Dermis blood vessel endothelial cell (primary cell): Measurements from ENCODE around the gene OTUB2. TPM values are rescaled to one million over a fixed set of nuclear protein-coding genes. Genes with fewer than 3 reads are reported as not detected.

Experiments
- DNase-seq: peaks from one replicate; pipeline ENCODE4 v3.0.0; 2010
- total RNA-seq: library from RNA; depleted of rRNA; stranded (reverse); fragments of >200 nt; gene quantifications from 2 replicates; pipeline ENCODE4 v1.2.3, GENCODE V29; 2014

Gene OTUB2
- total RNA-seq, 1 donor from 2014 or later: 0.68 TPM

- no peak for DNase-seq
These were observed 4.6 kb upstream of the OTUB2 start for GRCh38 chr14:94021416-94022157.

GRCh38 chr14:94022532-94023411 lies 3.4 kb upstream of the OTUB2 start:
- DNase-seq: no peak

GRCh38 chr14:94024549-94024948 lies 1.6 kb upstream of the OTUB2 start:
- no peak for DNase-seq

- DNase-seq: no peak
These were observed 420 bp upstream of the OTUB2 start for GRCh38 chr14:94025720-94026119.

- DNase-seq: no peak
These were observed 839 bp downstream of the OTUB2 start for GRCh38 chr14:94026889-94027469.

- DNase-seq: peak; percentile 23
These were observed 1.7 kb downstream of the OTUB2 start for GRCh38 chr14:94027566-94028449.

GRCh38 chr14:94028450-94028826 lies 2.3 kb downstream of the OTUB2 start:
- peak; percentile 47 for DNase-seq

GRCh38 chr14:94029265-94029664 lies 3.1 kb downstream of the OTUB2 start:
- DNase-seq: no peak

GRCh38 chr14:94029671-94030203 lies 3.6 kb downstream of the OTUB2 start:
- DNase-seq: no peak

- no peak for DNase-seq
These were observed 4.4 kb downstream of the OTUB2 start for GRCh38 chr14:94030571-94030970.

GRCh38 chr14:94031161-94031882 lies 5.2 kb downstream of the OTUB2 start:
- DNase-seq: no peak

GRCh38 chr14:94031883-94032279 lies 5.7 kb downstream of the OTUB2 start:
- DNase-seq: no peak

- peak; percentile 43 for DNase-seq
These were observed 8.7 kb downstream of the OTUB2 start for GRCh38 chr14:94034886-94035285.

GRCh38 chr14:94036313-94037167 lies 10.4 kb downstream of the OTUB2 start:
- peak; percentile 86 for DNase-seq

GRCh38 chr14:94037954-94038353 lies 11.8 kb downstream of the OTUB2 start:
- DNase-seq: no peak

- DNase-seq: no peak
These were observed 12.4 kb downstream of the OTUB2 start for GRCh38 chr14:94038510-94038909.

- no peak for DNase-seq
These were observed 12.9 kb downstream of the OTUB2 start for GRCh38 chr14:94038921-94039629.

GRCh38 chr14:94040247-94040646 lies 14.1 kb downstream of the OTUB2 start:
- no peak for DNase-seq

GRCh38 chr14:94040796-94041195 lies 14.7 kb downstream of the OTUB2 start:
- DNase-seq: no peak
